GM19463 (cell line): ENCODE results near the gene SCN2B.

ENCODE experiments used
- ATAC-seq: cut with Tn5 transposase; IDR thresholded peaks from one replicate; pipeline ENCODE4 v1.9.1; 2021; ENCODE audit warnings: mild to moderate bottlenecking, moderate library complexity; ENCODE audit not compliant: unreplicated experiment

The SCN2B gene

GRCh38 chr11:118175993-118176777 lies at the start of gene SCN2B:
TSS of gene SCN2B (minus strand) at chr11:118176639. CDS start at chr11:118176431, 208 bp downstream.
- no peak for ATAC-seq

DNA sequence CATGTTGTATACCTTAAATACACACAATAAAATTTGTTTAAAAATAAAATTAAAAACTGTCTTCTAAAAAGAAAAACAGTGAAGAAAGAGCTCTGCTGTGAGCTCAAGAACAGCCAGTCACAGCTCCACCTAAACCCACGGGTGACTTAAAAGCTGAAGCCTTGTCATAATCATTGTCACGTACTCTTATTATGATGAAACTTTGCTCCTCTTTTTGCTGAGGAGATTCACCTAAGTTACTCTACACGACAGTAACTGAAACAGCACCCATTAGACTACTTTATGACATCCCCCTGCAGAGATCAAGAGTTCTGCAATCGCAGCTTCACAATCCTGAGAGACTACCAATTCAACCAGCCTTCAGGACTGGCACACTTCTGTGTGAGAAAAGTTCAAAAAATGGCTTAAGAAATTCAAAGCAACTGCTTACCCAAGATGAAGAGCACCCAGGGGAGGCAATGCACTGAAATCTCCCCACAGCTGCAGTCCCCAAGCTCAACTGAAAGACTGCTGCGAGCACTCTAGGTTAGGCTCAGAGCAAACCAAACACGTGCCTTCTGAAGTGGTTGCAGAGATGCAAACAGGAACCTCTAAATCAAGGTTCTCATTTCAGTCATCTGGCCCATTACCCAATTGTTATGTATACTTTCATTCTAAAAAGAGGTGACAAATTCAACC lies 48.2 kb upstream of the SCN2B start, which contains the start of gene JAML:
Gene JAML (minus strand): TSS at position 501 of the 678 bp plus-strand sequence. CDS start 10,145 bp downstream, outside the sequence.
- ATAC-seq = peak; percentile 46

- ATAC-seq = no peak
Observed at GRCh38 chr11:118223992-118224391, 47.6 kb upstream of the SCN2B start.

DNA sequence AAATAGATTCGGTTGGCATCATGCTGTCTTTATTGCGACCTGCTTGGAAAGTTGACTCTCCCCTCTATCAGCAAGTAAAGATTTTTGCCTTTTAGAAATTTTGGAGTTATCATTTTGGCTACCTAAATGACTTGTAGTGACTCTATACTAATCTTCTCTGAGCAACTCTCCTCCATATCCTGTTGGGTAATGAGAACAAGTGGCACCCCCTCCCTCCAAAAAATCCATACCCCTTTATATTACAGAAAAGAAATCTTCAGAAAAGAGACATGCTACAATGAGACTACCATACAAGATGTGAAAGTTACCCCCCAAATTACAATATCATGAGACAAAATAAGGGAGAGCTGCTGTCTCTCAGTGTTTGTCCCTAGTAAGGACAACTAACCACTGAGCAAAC lies 47.1 kb upstream of the SCN2B start:
- ATAC-seq = no peak

DNA sequence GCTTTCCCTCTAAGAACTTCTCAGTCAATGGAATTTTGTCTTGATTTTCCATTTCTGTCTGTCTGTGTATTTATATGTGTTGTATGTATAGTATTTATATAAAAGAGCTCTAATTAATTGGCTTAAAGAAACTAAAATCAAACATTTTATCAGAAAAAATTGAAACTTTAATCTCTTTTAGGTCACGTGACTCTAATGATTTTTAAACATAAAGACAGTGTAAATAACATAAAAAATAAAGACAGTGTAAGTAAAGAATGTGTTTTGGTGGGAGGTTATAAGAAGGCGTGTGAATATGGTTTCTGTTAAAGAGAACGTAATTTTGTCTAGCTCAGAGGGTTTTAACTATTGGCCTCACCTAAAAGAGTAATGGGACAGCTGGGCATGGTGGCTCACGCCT lies 46.0 kb upstream of the SCN2B start:
- ATAC-seq = no peak

- ATAC-seq = no peak
Observed at GRCh38 chr11:118221419-118221818, 45.0 kb upstream of the SCN2B start.

DNA sequence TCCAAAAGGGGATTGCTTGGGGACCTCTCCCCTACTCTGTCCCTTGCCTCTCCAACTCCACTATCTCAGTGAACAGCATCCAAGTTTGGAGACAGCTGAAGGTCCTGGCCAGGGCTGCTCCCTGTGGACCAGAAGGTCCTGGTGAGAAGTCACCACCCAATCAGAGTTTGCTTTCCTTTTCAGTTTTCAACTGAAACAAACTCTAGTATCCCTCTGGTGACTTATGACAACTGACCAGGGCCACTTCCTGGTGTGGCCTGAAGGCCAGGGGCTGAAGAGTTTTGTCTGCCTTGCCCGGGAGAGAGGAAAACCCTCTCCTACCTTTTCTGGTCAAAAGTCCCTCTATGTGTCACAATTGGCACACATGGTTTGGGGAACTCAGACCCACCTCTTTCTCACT lies 43.3 kb upstream of the SCN2B start:
- ATAC-seq = no peak

GRCh38 chr11:118219244-118219643 lies 42.8 kb upstream of the SCN2B start:
- no peak for ATAC-seq

GRCh38 chr11:118217575-118217974 lies 41.1 kb upstream of the SCN2B start:
- peak; percentile 38 for ATAC-seq

GRCh38 chr11:118216621-118217481 lies 40.4 kb upstream of the SCN2B start:
- ATAC-seq = peak; percentile 55

DNA sequence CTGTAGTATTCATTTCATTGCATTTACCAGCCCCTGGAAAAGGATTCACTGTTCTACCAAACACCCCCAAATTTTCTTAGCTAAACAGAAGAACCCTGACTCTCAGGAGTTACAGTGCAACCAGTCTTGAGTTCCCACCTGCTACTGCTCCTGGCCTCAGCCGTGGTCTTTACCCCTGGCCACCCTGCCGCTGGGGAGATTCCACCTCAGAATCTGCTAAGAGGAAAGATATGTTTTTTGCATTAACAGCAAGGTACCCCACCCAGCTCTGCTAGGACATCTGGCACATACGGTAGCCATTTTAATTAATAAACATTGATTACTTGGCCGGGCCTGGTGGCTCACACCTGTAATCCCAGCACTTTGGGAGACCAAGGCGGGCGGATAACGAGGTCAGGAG lies 39.3 kb upstream of the SCN2B start:
- ATAC-seq = no peak

DNA sequence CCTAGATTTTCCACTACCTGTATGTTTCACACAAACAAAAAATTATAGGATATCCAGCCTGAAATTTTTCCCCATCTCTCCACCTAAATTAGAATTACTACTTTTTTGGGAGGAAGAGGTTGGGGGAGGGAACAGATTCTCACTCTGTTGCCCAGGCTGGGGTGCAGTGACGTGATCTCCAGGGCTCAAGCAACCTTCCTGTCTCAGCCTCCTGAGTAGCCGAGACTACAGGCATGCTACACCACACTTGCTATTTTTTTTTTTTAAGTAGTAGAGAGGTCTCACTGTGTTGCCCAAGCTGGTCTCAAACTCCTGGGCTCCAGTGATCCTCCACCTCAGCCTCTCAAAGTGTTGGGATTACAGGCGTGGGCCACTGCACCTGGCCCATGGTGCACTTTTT lies 38.8 kb upstream of the SCN2B start:
- ATAC-seq = no peak

GRCh38 chr11:118214210-118214914 lies 37.9 kb upstream of the SCN2B start:
- ATAC-seq = no peak

DNA sequence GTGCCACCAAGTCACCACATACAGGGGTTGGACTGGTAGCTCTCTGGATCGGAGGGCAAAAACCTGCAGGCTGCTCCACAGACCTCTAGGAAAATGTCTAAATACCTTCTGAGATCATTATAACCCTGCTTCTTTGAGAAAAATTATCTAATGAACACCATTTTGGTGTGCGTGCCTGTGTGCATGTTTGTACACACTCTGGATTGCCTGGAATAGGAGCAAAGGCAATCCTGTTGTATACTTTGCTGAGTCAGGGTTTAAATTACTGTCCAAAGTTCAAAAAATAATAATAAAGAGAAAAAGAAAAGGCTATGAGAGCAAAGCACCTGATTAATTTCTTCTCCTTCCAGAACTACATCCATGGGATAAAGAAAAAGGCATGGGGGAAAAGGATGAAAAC lies 37.3 kb upstream of the SCN2B start:
- ATAC-seq = no peak

DNA sequence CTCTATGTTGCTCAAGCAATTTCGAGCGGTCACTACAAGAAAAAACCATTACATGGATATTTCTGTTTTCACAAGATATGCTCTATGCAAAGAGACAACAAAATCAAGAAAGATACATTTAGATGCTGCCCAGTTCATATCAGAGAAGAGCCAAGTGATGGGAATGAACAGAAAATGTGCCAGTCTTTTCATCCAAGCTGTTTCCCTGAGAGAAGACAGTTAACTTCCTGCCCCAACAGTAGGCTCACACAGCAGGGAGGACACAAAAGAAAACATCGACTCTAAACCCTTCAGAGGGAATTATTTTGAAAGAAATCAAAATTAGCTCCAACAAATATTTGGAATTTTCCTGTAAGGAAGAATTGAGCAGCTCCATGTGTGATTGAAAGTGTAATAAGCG lies 36.8 kb upstream of the SCN2B start:
- no peak for ATAC-seq

DNA sequence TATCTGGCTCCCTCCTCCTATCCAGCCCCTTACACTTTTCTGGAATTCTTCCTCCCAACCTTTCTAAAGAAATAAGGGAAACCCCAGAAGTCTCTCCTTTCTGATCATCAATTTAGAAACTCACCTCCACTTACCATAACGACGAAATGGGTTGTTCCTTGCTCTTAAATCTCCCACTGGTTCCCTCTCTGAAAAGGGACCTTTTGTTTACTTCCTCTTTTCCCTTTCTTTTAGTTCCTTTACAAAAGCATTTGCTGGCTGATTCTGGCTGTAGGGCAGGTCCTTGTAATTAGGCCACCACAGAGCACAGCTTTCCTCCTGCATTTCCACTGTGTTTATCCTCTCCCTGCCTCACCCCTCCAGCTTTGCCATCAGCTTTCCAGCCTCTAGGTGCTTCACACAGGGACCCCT lies 36.3 kb upstream of the SCN2B start:
- ATAC-seq = no peak

- ATAC-seq = no peak
Observed at GRCh38 chr11:118212131-118212725, 35.8 kb upstream of the SCN2B start.

DNA sequence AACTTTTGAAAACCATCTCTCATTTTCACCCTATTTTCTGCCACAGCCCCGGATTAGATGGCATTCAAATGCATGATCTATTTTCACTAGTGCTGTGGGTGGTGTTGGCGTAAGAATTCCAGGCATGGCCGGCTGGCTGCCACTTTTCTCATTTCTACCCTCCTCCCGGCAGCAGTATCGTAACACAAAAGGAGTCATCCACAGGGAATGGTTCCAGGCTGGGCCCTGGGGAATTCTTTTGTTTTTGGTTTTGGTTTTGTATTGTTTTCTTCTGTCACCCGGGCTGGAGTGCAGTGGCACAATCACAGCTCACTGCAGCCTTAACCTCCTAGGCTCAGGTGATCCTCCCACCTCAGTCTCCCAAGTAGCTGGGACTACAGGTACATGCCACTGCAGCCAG lies 34.6 kb upstream of the SCN2B start:
- ATAC-seq = no peak

GRCh38 chr11:118210323-118210722 lies 33.9 kb upstream of the SCN2B start:
- ATAC-seq = no peak

- no peak for ATAC-seq
Observed at GRCh38 chr11:118209033-118209432, 32.6 kb upstream of the SCN2B start.
